OCI-LY7 (cell line): ENCODE data around the gene PTGR2. TPM values are rescaled to one million over a fixed set of nuclear protein-coding genes. Genes with fewer than 3 reads are reported as not detected.

Source experiments
- BruUV-seq: library from RNA; stranded (reverse); fragments of 400-500 nt; replicated peaks from 2 replicates; lab custom pipeline; 2021; lab: Mats Ljungman, UMichigan
- CTCF ChIA-PET: fragments of 300-600 bp; sonication (Branson Sonifier 250); formaldehyde crosslinking; loops from one replicate; lab custom pipeline; 2022; ENCODE audit warnings: antibody characterized with exemption; ENCODE audit not compliant: unreplicated experiment; lab: Charles Lee
- POLR2A ChIA-PET: fragments of 300-600 bp; sonication (Branson Sonifier 250); formaldehyde crosslinking; loops from one replicate; lab custom pipeline; 2022; ENCODE audit warnings: antibody characterized with exemption; lab: Charles Lee
- DNase-seq: peaks from one replicate; pipeline ENCODE4 v3.0.0-alpha.2; 2015; ENCODE audit warnings: low spot score
- H2AFZ ChIP-seq: fragments of 200-600 bp; sonication (generic), shearing (Covaris generic); 2 replicates; pipeline ENCODE4 v1.6.1; 2014; ENCODE audit warnings: mild to moderate bottlenecking, antibody characterized with exemption, low read length, moderate library complexity
- H3K27ac ChIP-seq: fragments of 200-600 bp; sonication (generic); 2 replicates; pipeline ENCODE4 v1.5.1; 2014; ENCODE audit warnings: mixed run types, low read depth, mild to moderate bottlenecking, moderate library complexity, low read length, inconsistent platforms; ENCODE audit not compliant: poor library complexity, severe bottlenecking
- H3K36me3 ChIP-seq: fragments of 200-600 bp; sonication (generic); 2 replicates; pipeline ENCODE4 v1.6.1; 2014; ENCODE audit warnings: mild to moderate bottlenecking, antibody characterized with exemption, low read length, moderate library complexity, mixed read lengths; ENCODE audit not compliant: insufficient read depth
- H3K4me1 ChIP-seq: fragments of 200-600 bp; sonication (generic); 2 replicates; pipeline ENCODE4 v1.5.1; 2014; ENCODE audit warnings: mild to moderate bottlenecking, low read length; ENCODE audit not compliant: insufficient read depth, poor library complexity, severe bottlenecking
- H3K4me2 ChIP-seq: fragments of 200-600 bp; sonication (generic); 2 replicates; pipeline ENCODE4 v1.6.1; 2014; ENCODE audit warnings: mild to moderate bottlenecking, low read length
- H3K4me3 ChIP-seq: fragments of 200-600 bp; sonication (generic); 2 replicates; pipeline ENCODE4 v1.5.1; 2014; ENCODE audit warnings: mild to moderate bottlenecking, low read depth, low read length; ENCODE audit not compliant: poor library complexity, severe bottlenecking
- H3K79me2 ChIP-seq: fragments of 200-600 bp; sonication (generic); 2 replicates; pipeline ENCODE4 v1.6.1; 2016; ENCODE audit warnings: low read depth, mild to moderate bottlenecking, low read length, moderate library complexity, mixed read lengths; ENCODE audit not compliant: insufficient read depth
- H3K9me2 ChIP-seq: fragments of 200-600 bp; sonication (generic); 2 replicates; pipeline ENCODE4 v1.6.1; 2016; ENCODE audit warnings: mild to moderate bottlenecking, low read length, mixed read lengths; ENCODE audit not compliant: insufficient read depth
- H3K9me3 ChIP-seq: fragments of 200-600 bp; sonication (generic); 2 replicates; pipeline ENCODE4 v1.6.1; 2014; ENCODE audit warnings: mild to moderate bottlenecking, mixed run types, low read length, mixed read lengths
- H4K20me1 ChIP-seq: fragments of 200-600 bp; sonication (generic); 2 replicates; pipeline ENCODE4 v1.6.1; 2014; ENCODE audit warnings: mild to moderate bottlenecking, antibody characterized with exemption, low read length, moderate library complexity, mixed read lengths; ENCODE audit not compliant: insufficient read depth
- CTCF ChIP-seq: fragments of 200-600 bp; sonication (generic); conservative IDR thresholded peaks from 2 replicates; pipeline ENCODE4 v1.5.1; 2014; ENCODE audit warnings: mild to moderate bottlenecking, antibody characterized with exemption, low read length, moderate library complexity, mixed read lengths
- EZH2phosphoT487 ChIP-seq: fragments of 200-600 bp; sonication (generic); IDR thresholded peaks from 2 replicates; pipeline ENCODE4 v1.6.1; 2018; ENCODE audit warnings: low read depth, borderline replicate concordance, mild to moderate bottlenecking, mixed run types, antibody characterized with exemption, low read length, moderate library complexity, mixed read lengths
- intact Hi-C: fragments of 100-400 bp; cut with micrococcal nuclease; formaldehyde crosslinking; loops from one replicate; pipeline ENCODE4 v1.10.0; 2022; ENCODE audit not compliant: unreplicated experiment
- total RNA-seq, 2 experiments: library from RNA; depleted of rRNA in 1 of 2; stranded (reverse); fragments of >200 nt in 1 of 2; shearing (Covaris generic) in 1 of 2; gene quantifications; 2 replicates each; pipeline ENCODE4 v1.2.3, GENCODE V29; 2014 to 2022

The PTGR2 gene
- total RNA-seq, 2 experiments from 2014 or later = 6.4 to 14.3 TPM

DNA sequence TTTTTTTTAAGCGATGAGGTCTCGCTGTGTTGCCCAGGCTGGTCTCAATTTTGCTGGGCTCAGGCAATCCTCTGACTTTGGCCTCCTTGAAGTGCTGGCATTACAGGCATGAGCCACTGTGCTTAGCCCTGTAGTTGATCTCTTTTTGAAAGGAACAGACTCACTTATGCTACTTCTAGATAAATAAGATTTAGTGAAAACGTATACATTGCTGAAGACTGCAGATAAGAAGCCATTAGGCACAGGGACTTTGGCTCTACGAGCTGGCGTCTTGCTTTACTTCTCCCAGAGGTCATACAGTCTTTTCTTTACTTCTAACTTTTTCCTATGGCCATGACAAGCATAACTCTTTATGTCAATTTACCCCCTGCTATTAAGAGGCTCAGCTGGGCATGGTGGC is 9.4 kb downstream of the PTGR2 start:
- no peak for DNase-seq
- no peak overlapping the region for H3K4me3 ChIP-seq
- H3K79me2 ChIP-seq = no peaks in the 10 kb centered on the region
- H3K9me2 ChIP-seq = no peaks in the 10 kb centered on the region
- no peak overlapping the region for H3K4me2 ChIP-seq
- intact Hi-C loops = no loop called here
- no peak for TF ChIP-seq CTCF
- no peak for TF ChIP-seq EZH2phosphoT487
- no TSS peak for BruUV-seq
- no peaks in the 10 kb centered on the region for H3K4me1 ChIP-seq
- no peaks in the 10 kb centered on the region for H4K20me1 ChIP-seq
- 0 out of 2 replicates have a peak, but pooled peaks cover 7% of the 10 kb centered on the region for H3K36me3 ChIP-seq
- ChIA-PET POLR2A (interaction anchor here (0.8 kb wide), 1 partner anchor 9 kb away, joined by 3 read pairs; the partner anchor contains the start of gene PTGR2), CTCF (no interaction called here)
- H3K27ac ChIP-seq = no peak overlapping the region
- H2AFZ ChIP-seq = no peak overlapping the region
- no peaks in the 10 kb centered on the region for H3K9me3 ChIP-seq

GRCh38 chr14:73862480-73862879 is 10.8 kb downstream of the PTGR2 start:
- Histone ChIP-seq H3K36me3 (0 out of 2 replicates have a peak, but pooled peaks cover 7% of the 10 kb centered on the region), H4K20me1 (no peaks in the 10 kb centered on the region), H3K4me1 (no peaks in the 10 kb centered on the region), H3K27ac (no peak overlapping the region), H3K9me3 (no peaks in the 10 kb centered on the region), H3K4me2 (no peak overlapping the region), H3K4me3 (no peak overlapping the region), H2AFZ (no peak overlapping the region), H3K79me2 (no peaks in the 10 kb centered on the region), H3K9me2 (no peaks in the 10 kb centered on the region)
- DNase-seq = no peak
- TF ChIP-seq EZH2phosphoT487 (no peak), CTCF (no peak)
- ChIA-PET POLR2A (no interaction called here), CTCF (no interaction called here)
- intact Hi-C loops = no loop called here
- no TSS peak for BruUV-seq

DNA sequence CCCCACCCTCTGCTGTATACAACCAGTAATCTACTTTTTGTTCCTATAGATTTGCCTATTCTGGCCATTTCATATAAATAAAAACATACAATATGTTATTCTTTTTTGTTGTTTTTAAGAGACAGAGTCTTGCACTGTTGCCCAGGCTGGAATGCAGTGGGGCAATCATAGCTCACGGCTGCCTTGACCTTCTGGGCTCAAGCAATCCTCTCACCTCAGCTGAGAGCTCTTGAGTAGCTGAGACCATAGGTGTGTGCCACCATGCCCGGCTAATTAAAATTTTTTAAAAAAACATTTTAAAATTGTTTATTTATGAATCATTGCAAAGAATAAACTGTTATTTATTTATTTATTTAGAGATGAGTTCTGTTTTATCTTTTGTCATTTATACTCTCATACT is 11.6 kb downstream of the PTGR2 start:
- Histone ChIP-seq H3K79me2 (no peaks in the 10 kb centered on the region), H3K27ac (no peak overlapping the region), H3K36me3 (0 out of 2 replicates have a peak, but pooled peaks cover 7% of the 10 kb centered on the region), H3K9me2 (no peaks in the 10 kb centered on the region), H4K20me1 (no peaks in the 10 kb centered on the region), H3K4me2 (no peak overlapping the region), H2AFZ (no peak overlapping the region), H3K9me3 (no peaks in the 10 kb centered on the region), H3K4me1 (no peaks in the 10 kb centered on the region), H3K4me3 (no peak overlapping the region)
- intact Hi-C loops = no loop called here
- ChIA-PET POLR2A (no interaction called here), CTCF (no interaction called here)
- TF ChIP-seq CTCF (no peak), EZH2phosphoT487 (no peak)
- BruUV-seq = no TSS peak
- no peak for DNase-seq
